ENCODE data around the gene RPS27A.
"Not testable (repeated sequence)": the region's sequence is repeated elsewhere in the genome, so short reads cannot be mapped to it uniquely, and the experiment has no call there.

RPS27A gene

DNA sequence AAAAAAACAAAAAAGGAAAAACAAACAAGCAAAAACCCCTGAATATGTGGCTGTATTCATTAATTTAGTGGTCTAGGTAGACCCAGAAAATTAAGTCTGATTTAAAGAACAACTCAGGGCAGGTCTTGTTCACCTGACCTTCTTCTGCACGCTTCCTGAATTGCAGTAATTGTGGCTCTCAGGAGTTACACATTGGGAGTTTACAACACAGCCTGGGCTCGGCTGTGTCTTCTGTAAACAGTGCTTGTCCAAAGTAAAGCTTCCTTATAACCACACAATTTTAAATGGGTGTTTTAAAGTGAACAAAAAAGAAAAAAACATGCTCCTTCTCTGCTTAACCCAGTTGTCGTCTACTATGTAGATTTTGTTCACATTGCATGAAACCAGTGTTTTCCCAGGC is 44.8 kb downstream of the RPS27A start:
- Histone ChIP-seq H3K9me3 (ENCODE audit: control insufficient read depth, insufficient read depth, low read depth, low read length) (no peaks in the 10 kb centered on the region), H3K36me3 (ENCODE audit: control insufficient read depth, insufficient read depth, low read length) (no peaks in the 10 kb centered on the region), H3K27me3 (ENCODE audit: control insufficient read depth, insufficient read depth, low read length) (no peaks in the 10 kb centered on the region), H3K27ac (ENCODE audit: low read depth, low read length) (0 out of 2 replicates have a peak overlapping the region, but pooled peaks have one; percentile 85), H3K9ac (ENCODE audit: low read length) (no peak overlapping the region), H3K4me3 (ENCODE audit: low read depth, low read length) (no peak overlapping the region), H3K4me1 (ENCODE audit: control insufficient read depth, insufficient read depth, low read length) (peaks cover 32% of the 10 kb centered on the region)

DNA sequence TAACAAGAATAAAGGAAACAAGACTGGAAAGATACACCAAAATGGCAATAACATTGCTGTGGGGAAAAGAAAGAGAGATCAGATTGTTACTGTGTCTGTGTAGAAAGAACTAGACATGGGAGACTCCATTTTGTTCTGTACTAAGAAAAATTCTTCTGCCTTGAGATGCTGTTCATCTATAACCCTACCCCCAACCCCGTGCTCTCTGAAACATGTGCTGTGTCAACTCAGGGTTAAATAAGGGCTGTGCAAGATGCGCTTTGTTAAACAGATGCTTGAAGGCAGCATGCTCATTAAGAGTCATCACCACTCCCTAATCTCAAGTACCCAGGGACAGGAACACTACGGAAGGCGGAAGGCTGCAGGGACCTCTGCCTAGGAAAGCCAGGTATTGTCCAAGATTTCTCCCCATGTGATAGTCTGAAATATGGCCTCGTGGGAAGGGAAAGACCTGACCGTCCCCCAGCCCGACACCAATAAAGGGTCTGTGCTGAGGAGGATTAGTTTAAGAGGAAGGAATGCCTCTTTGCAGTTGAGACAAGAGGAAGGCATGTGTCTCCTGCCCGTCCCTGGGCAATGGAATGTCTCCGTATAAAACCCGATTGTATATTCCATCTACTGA is 46.8 kb downstream of the RPS27A start:
- not testable (repeated sequence) for H3K9me3 ChIP-seq (ENCODE audit: control insufficient read depth, insufficient read depth, low read depth, low read length); H3K27me3 ChIP-seq (ENCODE audit: control insufficient read depth, insufficient read depth, low read length); H3K36me3 ChIP-seq (ENCODE audit: control insufficient read depth, insufficient read depth, low read length)
- peaks cover 45% of the 10 kb centered on the region for H3K4me1 ChIP-seq (ENCODE audit: control insufficient read depth, insufficient read depth, low read length)
- peak overlapping the region; percentile 61 for H3K9ac ChIP-seq (ENCODE audit: low read length)
- H3K4me3 ChIP-seq (ENCODE audit: low read depth, low read length), result peak overlapping the region; percentile 48
- H3K27ac ChIP-seq (ENCODE audit: low read depth, low read length), result peak overlapping the region; percentile 85

DNA sequence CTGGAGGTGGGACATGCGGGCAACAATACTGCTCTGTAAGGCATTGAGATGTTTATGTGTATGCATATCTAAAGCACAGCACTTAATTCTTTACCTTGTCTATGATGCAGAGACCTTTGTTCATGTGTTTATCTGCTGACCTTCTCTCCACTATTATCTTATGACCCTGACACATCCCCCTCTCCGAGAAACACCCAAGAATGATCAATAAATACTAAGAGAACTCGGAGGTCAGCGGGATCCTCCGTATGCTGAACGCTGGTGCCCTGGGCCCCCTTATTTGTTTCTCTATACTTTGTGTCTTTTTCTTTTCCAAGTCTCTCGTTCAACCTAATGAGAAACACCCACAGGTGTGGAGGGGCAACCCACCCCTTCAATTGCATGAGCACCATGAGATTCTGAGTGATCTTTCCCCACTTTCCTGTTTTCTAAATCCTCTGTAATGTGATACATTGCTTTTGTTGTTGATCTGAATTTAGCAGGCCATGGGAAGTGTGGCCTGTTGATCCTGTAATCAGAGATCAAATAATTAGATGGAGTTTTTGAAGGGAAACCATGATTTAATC is 47.5 kb downstream of the RPS27A start:
- peak overlapping the region; percentile 95 for H3K27ac ChIP-seq (ENCODE audit: low read depth, low read length)

DNA sequence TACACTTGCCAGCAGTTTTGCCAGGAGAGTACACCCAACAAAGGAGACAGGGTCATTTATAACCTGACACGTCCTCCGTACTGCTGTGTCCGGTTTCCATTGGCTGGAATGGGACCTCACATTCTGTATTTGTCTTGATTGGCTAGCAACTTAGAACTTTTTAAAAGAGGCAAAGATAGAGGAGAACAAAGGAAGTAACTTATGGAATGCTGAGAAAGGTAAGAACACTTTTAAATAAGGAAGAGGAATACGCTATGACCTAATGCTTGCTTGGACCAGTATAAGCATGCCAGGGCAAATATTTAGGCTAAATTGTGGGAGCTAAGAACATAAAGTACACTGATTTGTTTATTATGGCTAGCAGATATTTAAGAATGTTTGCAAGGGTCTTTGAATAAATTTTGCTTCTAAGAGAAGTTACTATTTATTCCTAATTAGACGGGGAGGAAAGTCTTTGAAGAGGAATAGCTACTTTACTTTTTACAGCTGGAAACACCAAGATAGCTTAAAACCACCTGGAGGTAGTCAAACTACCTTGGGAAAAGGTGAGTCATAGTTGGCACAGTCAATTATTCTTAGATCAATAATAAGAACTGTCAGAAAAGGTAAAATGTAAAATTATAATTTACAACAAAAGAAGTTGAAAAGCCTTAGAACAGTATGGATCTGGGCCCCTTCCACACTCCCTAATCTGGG is 48.5 kb downstream of the RPS27A start:
- H3K36me3 ChIP-seq (ENCODE audit: control insufficient read depth, insufficient read depth, low read length); H3K9me3 ChIP-seq (ENCODE audit: control insufficient read depth, insufficient read depth, low read depth, low read length); H3K27me3 ChIP-seq (ENCODE audit: control insufficient read depth, insufficient read depth, low read length): not testable (repeated sequence)
- Histone ChIP-seq H3K9ac (ENCODE audit: low read length) (peak overlapping the region; percentile 95), H3K4me3 (ENCODE audit: low read depth, low read length) (peak overlapping the region; percentile 80; the same call in 1 of the 2 replicates), H3K4me1 (ENCODE audit: control insufficient read depth, insufficient read depth, low read length) (peaks cover 45% of the 10 kb centered on the region), H3K27ac (ENCODE audit: low read depth, low read length) (peak overlapping the region; percentile 95)

More for the DNA sequence above, 47.5 kb downstream of the RPS27A start:
- H3K4me3 ChIP-seq (ENCODE audit: low read depth, low read length), result peak overlapping the region; percentile 48
- not testable (repeated sequence) for H3K36me3 ChIP-seq (ENCODE audit: control insufficient read depth, insufficient read depth, low read length); H3K9me3 ChIP-seq (ENCODE audit: control insufficient read depth, insufficient read depth, low read depth, low read length); H3K27me3 ChIP-seq (ENCODE audit: control insufficient read depth, insufficient read depth, low read length)
- H3K9ac ChIP-seq (ENCODE audit: low read length), result peak overlapping the region; percentile 95
- H3K4me1 ChIP-seq (ENCODE audit: control insufficient read depth, insufficient read depth, low read length), result peaks cover 45% of the 10 kb centered on the region

DNA sequence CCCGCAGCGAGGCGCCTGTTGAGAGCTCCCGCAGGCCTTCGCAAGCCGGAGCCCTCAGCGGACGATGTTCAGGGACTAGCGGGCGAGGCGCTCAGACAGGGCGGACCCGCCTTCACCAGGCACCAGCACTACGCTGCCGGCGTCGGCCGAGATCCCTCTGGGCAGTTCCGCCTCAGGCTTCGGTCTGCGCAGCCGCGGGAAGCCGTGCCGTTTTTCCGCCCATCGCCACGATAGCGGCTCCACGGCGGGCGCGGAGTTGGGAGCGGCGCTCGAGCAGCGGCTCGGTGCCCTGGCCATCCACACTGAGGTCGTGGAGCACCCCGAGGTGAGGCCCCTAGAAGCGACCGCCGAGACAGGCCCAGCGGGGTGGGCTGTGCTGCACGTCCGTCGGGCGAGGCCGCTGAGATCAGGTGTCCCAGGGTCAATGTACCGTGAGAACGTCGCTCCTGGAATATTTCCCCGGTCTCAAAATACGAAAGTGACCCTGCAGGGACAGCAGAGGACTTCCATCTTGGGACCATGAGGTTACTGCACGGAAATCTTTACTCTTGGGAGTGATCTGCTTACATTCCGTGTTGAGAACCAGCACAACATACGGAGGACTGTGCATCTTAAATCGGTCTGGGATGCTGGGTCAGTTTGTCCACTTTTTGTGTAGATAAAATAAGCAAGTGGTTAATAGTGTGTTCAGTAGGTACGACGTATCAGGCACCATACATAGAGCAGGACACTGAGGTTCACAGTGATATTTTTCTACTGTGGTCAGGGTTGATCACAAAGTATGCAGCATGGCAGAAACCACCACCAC is 49.8 kb downstream of the RPS27A start:
- H3K9ac ChIP-seq (ENCODE audit: low read length), result peak overlapping the region; percentile 95
- peak overlapping the region; percentile 95 for H3K27ac ChIP-seq (ENCODE audit: low read depth, low read length)
- H3K4me3 ChIP-seq (ENCODE audit: low read depth, low read length), result peak overlapping the region; percentile 80
- no peaks in the 10 kb centered on the region for H3K9me3 ChIP-seq (ENCODE audit: control insufficient read depth, insufficient read depth, low read depth, low read length)
- H3K27me3 ChIP-seq (ENCODE audit: control insufficient read depth, insufficient read depth, low read length), result no peaks in the 10 kb centered on the region
- 0 out of 2 replicates have a peak, but pooled peaks cover 3% of the 10 kb centered on the region for H3K36me3 ChIP-seq (ENCODE audit: control insufficient read depth, insufficient read depth, low read length)
- H3K4me1 ChIP-seq (ENCODE audit: control insufficient read depth, insufficient read depth, low read length), result peaks cover 47% of the 10 kb centered on the region

DNA sequence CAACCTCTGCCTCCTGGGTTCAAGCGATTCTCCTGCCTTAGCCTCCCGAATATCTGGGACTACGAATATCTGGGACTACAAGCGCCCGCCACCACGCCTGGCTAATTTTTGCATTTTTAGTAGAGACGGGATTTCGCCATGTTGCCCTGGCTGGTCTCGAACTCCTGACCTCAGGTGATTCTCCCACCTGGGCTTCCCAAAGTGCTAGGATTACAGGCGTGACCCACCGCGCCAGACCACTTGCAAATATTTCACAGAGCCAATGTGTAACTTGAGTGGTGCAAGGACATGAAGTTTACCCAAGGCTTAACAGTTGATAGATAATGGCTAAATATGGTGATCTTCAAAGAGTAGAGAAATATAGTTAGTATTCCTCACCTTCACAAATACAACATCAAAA is 50.6 kb downstream of the RPS27A start:
- H3K4me1 ChIP-seq (ENCODE audit: control insufficient read depth, insufficient read depth, low read length), result peaks cover 51% of the 10 kb centered on the region
- H3K9me3 ChIP-seq (ENCODE audit: control insufficient read depth, insufficient read depth, low read depth, low read length), result no peaks in the 10 kb centered on the region
- H3K27ac ChIP-seq (ENCODE audit: low read depth, low read length), result peak overlapping the region; percentile 95; the same call in 1 of the 2 replicates
- H3K36me3 ChIP-seq (ENCODE audit: control insufficient read depth, insufficient read depth, low read length), result 0 out of 2 replicates have a peak, but pooled peaks cover 3% of the 10 kb centered on the region
- H3K27me3 ChIP-seq (ENCODE audit: control insufficient read depth, insufficient read depth, low read length), result no peaks in the 10 kb centered on the region
- peak overlapping the region; percentile 42 for H3K9ac ChIP-seq (ENCODE audit: low read length)
- H3K4me3 ChIP-seq (ENCODE audit: low read depth, low read length), result peak overlapping the region; percentile 80; the same call in 1 of the 2 replicates
